HG03103 (cell line): ENCODE measurements around the gene C20orf202.

Experiments used
- ATAC-seq: cut with Tn5 transposase; IDR thresholded peaks from one replicate; pipeline ENCODE4 v1.9.1; 2021; ENCODE audit warnings: low read depth; ENCODE audit not compliant: unreplicated experiment

The C20orf202 gene

DNA sequence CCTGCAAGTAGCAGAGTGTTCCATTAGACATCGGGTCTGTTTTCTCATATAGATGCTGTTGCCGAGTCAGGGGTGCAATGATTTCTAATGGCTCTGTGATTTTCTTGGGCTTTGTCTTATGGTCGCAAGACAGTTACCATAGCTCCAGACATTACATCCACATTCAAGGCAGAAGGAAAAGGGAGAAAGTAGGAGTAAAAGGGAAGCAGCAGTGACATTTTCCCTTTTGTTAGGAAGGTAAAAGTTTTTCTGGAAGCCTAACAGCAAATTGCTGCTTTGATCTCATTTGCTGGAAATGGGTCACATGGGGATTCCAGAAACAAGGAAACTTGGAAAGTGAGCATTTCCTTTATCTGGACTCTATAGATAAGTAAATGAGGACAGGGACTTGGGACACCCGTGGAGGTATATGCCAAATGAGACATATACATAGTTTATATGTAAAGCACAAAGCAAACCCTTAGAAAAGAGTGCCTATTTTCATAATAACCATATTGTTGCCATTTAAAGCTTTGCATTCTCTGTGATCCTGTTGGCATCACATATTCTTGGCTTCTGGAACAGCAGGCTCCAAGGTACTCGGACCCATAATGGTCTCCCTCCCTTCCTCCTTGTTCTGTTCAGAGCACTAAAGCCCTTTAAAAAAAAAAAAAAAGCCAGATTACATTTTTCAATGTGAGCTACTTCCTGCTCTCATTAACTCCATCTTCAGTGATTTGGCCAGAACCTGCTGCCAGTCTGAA is at the start of gene C20orf202:
C20orf202 (plus strand) TSS at position 693 of the 743 bp plus-strand sequence. CDS start 132 bp downstream, outside the sequence.
- ATAC-seq, result no peak

DNA sequence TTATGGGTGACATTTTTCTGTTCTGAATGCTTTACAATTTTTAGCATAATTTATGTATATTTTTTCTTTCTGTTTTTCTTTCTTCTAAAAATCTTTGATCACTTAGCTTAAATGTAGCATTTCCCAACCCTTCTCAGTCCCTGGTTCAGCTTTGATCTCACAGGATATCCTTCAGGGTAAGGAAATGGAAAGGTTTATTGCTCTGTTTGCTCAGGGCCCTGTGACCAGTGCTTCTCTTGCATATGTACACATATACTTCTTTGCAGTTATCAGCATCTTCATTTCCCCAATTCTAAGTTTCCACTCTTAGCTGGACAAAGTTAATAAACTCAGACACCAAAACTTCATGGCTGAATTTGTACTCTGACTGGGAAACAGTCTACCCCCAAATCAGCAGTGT is 49.0 kb upstream of the C20orf202 start:
- ATAC-seq, result no peak

DNA sequence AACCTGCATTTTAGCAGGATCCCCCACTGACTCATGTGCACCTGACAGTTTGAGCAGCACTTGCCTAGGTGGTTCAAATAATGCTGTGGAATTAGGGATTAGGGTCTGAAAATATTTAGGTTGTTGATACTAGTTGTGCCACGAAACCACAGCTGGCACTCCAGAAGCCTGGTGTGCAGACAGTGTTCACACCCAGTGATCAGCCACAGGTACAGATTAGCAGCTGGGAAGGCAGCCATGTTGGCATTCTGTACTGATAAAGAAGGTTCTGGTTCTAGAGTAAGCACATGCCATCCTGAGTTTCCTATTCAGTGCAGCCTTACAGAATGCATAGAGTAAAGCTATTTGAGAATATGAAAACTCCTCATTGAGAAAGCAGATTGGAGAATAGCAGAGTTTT is 48.6 kb upstream of the C20orf202 start:
- ATAC-seq, result no peak

DNA sequence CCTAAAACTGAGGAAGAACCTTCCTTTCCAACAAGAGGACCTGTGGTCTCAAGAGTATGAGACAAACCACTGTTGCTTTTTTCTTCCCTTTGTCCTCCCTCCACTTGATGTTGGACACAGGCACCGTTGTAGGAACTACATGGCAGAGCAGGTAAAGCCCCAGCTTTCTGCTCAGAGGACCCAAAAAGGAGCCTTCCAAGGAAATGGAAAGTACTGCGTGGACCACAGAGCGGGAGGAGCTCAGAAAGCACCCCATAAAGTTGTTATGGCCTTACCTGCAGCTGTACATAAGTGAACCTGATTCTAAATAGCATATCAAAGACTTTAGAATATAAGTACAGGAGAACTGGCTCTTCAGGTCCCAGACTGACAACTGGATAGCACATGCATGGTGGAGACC is 47.9 kb upstream of the C20orf202 start:
- no peak for ATAC-seq

DNA sequence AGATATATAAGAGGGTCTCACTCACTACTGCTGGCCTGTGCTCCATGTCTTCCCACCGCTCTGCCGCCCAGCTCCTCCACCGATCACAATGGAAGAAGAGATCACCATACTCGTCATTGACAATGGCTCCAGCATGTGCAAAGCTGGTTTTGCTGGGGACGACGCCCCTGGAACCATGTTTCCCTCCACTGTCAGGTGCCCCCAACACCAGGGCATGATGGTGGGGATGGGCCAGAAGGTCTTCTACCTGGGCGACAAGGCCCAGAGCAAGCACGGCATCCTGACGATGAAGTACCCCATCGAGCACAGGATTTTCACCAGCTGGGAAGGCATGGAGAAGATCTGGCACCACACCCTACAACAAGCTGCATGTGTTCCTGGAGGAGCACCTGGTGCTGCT is 42.8 kb upstream of the C20orf202 start:
- no peak for ATAC-seq

DNA sequence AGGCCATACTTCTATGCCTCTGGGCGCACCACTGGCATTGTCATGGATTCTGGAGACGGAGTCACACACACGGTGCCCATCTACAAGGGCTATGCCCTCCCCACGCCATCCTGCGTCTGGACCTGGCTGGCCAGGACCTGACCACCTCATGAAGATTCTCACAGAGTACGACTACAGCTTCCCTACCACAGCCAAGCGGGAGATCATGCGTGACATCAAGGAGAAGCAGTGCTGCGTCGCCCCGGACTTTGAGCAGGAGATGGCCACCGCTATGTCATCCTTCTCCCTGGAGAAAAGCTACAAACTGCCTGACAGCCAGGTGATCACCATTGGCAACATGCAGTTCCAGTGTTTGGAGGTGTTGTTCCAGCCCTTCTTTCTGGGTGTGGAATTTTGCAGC is 42.3 kb upstream of the C20orf202 start:
- ATAC-seq, result no peak

DNA sequence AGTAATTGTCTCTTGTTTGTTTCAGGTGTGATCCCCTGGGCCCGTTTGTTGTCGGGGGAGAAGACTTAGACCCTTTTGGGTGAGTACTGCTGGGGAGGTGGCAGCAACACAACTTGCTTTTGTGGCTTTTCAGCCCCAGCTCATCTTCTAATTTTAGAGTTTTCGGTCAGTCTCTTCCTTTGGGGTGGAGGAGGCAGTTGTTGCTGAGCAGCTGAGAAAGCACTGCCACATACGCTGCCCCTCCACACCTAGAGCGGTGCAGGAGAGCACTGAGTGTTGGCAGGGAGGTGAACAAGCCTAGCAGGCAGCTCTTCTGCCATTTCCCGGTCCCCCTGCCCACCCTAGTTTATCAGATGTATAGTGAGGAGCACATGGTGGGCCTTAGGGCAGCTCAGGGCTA is 40.1 kb upstream of the C20orf202 start:
- ATAC-seq, result no peak

DNA sequence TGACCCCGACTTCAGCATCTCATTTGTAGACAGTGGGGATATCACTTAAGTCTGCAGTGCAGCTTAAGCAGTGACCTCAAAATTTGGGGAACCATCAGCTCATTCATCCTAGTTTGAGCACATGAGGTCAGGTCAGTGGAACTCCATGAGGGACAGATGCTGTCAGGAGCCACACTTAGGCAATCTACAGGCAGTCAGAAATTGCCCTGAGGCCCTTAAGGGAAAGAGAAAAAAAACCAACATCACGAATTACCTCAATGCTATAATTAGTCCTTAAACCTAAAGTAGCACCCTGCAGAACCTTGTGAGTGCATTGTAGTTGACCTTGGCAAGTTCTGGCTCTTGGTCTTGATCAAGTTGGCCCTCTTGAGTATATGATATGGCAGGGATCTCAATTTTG is 39.6 kb upstream of the C20orf202 start:
- no peak for ATAC-seq

DNA sequence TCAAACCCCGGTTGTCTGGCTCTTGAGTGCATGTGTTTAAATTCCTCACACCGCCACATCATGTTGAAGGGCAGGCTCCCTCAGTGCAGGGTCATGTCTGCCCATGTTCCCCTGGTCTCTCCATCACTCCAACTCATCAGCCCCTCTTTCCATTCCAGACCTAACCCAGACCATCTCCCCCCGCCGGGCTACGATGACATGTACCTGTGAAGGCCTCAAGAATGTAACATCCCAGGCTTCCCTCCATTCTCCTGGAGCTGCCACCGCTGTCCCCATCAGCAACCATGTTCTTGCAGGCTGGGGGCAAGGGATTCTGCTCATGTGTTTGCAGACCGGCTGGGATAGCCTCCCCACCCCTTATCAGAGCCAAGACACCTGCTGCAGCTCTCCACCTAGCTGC is 38.4 kb upstream of the C20orf202 start:
- no peak for ATAC-seq

DNA sequence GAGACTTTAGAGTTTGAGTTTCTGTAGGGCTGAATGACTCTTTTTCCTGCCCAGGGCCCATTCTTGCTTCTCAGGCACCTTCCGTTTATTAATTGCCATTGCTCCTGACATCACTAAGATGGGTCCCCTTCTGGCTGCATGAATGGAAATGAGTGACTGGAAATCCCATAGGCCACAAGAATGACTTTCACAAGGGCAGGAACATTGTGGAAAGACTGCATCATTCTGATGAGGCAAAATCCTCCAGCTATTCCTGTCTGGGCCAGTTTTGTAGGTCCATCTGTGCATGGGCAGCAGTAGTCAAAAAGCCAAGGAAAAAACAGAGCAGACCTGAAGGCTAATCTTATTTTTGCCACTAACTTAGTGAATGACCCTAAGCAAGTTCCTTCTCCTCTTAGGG is 37.7 kb upstream of the C20orf202 start:
- no peak for ATAC-seq

DNA sequence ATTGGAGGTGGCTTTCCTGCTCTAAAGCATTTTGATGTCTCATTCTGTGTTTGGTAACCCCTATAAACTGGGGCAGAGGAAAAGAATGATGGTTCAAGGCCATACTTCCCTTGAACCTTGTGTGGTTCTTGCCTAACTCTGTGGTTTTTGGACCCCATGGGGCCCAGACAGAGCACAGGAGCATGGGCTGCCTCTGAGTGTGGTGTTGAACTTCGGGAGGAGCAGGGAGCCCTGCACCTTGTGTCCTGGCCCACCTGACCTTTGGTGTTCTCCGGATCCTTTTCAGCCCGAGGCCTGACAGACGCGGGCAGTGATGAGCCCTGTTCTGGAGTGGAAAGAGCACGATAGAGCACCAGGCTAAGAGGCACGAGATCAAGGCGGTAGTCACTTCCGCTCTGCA is 37.3 kb upstream of the C20orf202 start:
- ATAC-seq, result no peak

DNA sequence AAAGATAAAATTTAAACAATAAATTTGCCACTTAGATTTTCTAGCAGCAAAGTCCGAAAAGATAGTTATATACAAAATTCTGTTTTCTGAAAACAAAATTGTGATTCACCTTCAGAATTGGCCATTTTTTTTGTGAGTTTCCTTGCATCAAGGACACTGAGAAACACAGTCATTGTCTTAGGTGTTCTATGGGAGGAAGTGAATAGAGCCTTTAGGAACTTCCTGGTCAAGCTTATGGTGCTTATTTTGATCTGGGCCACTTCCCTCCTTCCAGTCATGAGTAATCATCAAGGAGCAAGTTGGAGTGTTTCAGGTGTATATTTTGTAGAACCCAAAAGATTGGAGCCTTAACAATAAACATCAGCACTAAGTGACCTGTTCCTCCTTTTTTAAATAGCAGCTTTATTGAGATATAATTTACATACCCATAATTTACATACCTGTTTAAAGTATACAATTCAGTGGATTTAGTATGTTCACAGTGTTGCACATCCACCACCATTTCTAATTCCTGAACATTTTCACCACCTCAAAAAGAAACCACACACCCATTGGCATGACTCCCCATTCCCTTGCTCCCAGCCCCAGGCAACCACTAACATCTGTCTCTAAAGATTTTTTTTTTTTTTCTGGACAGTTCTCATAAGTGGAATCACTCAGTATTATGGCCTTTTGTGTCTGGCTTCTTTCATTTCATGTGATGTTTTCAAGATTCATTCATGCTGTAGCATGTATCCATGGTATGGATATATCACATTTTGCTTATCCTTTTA is 36.1 kb upstream of the C20orf202 start:
- no peak for ATAC-seq

DNA sequence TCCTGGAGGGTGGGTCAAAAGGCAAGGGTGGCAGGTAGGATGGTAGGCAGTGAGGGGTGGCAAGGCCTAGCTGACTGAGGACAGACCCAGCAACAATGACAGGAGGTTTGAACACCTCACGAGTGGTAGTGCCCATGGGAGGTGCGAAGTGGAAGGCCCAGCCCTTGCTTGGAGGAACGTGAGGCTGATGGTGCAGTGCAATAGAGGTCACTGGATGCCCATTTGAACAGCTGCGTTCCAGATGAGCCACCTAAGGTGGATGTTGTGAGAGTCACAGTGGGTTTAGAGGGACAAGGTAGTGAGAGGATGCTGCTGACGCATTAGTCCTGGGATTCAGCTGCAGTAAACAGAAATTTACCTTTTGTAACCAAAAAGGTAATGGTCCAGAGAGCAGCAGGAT is 34.0 kb upstream of the C20orf202 start:
- ATAC-seq, result no peak

DNA sequence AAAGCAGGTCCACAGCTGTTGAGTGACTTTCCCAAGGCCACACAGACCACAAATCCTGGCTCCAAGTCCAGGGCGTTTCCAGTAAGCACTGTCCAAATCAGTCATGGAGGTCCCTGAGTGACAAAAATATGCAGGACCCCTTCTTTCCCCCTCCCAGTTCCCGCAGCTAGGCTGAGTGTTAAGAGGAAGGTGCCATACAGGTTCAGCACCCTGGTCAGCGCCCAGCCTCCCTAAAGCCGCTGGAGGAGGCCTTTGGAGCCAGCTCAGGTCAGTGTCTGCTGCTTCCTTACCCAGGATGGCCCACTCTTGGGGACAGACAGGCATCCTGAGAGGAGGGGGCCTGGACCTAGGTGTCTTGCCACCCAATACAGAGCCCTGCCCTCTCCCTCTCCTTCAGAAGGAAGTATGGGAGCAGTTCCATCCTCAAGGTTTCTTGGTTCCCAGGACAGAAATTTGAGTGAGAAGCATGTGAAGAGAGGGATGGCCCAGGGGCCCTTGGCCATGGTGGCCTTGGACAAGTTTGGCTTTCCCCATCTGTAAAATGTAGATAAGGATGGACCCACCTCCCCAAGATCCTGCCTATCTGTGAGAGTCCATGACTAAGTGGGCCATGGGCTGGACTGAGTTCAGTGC is 31.7 kb upstream of the C20orf202 start:
- no peak for ATAC-seq

DNA sequence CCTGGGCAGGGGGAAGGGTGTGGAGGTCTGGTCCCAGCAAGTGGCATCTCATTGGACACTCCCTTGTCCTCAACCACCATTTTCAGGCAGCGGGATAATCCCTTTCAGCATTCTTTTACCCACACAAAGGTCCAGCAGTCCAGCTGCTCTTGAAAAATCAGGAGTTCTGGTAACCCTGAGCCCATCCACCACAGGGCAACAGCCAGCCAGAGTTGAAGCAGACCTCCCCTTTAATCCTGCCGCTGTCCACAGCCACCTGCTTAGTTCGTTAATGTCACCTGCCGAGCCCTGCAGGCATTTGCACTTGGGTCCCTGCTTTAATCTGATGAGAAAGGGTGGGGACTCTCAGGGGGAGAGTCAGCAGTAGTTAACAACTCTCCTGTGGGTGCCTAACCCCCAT is 29.6 kb upstream of the C20orf202 start:
- ATAC-seq, result no peak

DNA sequence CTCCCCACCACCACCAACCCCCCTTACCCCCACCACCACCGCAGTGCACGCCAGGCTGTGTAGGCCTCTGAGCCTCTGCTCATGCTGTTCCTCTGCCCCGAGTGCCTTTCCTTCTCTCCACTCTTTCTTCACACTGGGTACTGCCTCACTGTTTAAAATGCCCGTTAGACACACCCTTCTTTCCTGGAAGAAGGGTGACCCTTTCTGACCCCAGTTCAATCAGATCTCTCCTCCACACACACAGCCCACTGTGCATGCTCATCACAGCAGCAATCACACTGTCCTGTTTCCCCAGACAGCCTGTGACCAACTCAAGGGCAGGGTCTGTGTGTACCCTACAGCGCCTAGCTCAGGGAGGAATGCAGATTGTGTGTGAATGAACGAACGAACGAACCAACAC is 28.5 kb upstream of the C20orf202 start:
- ATAC-seq, result no peak

DNA sequence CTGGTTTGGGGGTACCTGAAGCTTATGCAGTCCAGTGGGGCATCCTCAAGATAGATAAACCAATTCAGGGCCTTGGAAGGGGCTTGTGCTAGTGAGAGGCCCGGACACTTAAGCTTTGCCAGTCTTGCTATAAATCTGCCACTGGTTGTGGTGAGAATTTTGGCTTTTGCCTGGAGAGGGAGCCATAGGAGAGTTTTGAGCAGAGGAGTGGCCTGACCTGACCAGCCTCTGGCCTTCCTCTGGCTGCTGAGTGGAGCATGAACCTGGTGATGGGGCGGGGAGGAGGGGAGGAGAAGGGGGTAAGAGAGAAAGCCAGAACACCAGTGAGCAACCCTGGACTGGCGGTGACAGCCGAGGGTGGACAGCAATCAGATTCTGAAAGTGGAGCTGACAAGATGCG is 25.6 kb upstream of the C20orf202 start:
- no peak for ATAC-seq

DNA sequence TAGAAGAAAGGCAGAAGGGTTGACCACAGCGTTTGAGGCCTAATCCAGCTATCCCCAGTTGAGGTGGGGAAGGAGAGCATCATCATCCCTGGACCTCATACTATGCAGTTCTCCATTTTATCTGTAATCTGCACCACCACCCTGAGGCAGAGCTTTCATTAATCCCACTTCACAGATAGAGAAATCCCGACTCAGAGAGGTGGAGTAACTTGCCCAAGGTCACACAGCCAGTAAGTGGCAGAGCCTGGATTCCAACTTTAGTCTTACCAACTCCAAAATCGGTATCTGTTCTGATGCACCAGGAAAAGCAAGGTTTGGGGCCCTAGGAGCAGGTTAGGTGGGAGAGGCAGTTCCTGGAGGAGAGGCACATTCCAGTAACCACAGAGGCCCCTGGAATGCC is 25.2 kb upstream of the C20orf202 start:
- no peak for ATAC-seq

DNA sequence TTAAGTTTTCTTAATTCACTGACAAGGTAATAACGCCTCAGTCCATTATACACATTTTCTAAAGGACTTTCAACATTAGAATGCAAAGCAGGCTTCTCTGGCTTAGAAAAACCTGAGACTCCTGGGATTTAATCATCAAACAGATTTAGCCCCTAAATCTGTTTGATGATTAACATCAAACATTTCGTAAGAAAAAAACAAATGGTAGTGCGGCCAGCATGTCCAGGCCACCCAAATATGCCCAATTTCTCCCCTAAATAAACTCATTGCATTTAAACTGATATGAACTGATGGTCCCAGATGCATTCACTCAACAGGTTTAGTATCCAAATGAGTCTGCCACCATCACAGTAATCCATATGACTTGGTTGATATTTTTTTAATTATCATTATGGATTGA is 24.6 kb upstream of the C20orf202 start:
- no peak for ATAC-seq

DNA sequence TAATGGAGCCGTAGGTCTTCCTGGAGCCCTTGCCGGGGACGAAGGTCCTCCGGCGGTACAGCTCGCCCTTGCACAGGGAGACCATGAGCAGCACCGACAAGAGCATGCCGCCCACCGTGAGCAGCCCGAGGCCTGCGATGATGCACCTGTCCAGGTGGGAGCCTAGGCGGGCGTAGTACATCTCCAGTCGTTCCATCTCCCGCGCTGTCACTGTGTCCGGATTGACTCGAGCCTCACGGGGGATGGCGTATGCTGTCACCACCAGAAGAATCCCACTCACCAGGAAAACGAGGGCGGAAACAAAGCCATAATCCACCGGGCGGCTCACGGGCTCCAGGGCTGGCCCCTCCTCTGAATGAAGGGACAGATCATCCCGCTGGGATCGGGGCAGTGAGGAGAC is 22.3 kb upstream of the C20orf202 start:
- no peak for ATAC-seq

DNA sequence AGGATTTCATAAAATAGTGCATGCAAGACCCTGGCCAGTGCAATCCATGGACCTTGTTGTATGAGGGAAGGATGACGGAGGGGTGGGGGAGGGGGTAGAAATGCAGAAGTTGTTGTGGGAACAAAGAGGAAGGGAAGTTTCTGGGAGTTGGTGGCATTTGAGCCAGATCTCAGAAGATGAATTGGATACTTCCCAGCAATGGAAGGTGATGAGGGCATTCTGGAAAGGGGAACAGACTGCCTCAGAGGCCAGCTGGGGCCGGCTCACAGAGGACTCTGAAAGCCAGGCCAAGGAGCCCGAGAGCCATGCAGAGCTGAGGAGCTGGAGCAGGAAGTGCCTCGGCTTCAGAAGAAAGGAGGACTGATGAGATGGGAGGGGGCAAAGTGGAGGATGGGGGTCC is 21.1 kb upstream of the C20orf202 start:
- ATAC-seq, result no peak

DNA sequence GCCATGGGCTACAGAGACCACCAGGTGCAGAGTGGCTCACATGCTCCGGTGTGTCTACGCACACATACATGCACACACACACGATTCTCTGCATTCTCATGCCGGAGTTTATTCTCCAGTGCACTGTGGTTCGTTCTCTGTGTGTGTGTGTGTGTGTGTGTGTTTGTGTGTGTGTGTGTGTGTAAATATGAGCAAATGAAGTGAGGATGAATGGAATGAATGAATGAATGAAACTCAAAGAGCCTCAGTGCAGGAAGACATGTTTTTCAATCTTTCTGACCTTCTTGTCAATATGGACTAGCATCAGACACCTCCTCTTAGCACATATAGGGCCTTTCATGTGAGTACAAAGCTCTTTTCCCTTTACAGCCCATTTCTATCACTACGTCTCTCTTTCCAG is 20.1 kb upstream of the C20orf202 start:
- no peak for ATAC-seq
